Thyroid gland (tissue), 4 donors: ENCODE results near the gene SLC29A3.

Source experiments
- POLR2A ChIP-seq, 2 donors: fragments of 450-650 bp; IDR thresholded peaks; one replicate each; pipeline ENCODE4 v1.6.1; 2017; ENCODE audit warnings: antibody characterized with exemption in 2 of 2, mild to moderate bottlenecking in 2 of 2, moderate library complexity in 1 of 2
- TF ChIP-seq, protein P1 (sequence below), 6 experiments: fragments of 200-600 bp in 3 of 6; fragments of 450-650 bp in 3 of 6; sonication (generic) in 3 of 6; IDR thresholded peaks; one replicate each; pipeline ENCODE4 v1.5.1; 2016 to 2019; ENCODE audit warnings: antibody characterized with exemption in 6 of 6, mild to moderate bottlenecking in 2 of 6, inconsistent platforms in 1 of 6, moderate library complexity in 1 of 6

GRCh38 chr10:71272056-71272771 lies 46.8 kb upstream of the SLC29A3 start:
- TF ChIP-seq, protein P1, sequence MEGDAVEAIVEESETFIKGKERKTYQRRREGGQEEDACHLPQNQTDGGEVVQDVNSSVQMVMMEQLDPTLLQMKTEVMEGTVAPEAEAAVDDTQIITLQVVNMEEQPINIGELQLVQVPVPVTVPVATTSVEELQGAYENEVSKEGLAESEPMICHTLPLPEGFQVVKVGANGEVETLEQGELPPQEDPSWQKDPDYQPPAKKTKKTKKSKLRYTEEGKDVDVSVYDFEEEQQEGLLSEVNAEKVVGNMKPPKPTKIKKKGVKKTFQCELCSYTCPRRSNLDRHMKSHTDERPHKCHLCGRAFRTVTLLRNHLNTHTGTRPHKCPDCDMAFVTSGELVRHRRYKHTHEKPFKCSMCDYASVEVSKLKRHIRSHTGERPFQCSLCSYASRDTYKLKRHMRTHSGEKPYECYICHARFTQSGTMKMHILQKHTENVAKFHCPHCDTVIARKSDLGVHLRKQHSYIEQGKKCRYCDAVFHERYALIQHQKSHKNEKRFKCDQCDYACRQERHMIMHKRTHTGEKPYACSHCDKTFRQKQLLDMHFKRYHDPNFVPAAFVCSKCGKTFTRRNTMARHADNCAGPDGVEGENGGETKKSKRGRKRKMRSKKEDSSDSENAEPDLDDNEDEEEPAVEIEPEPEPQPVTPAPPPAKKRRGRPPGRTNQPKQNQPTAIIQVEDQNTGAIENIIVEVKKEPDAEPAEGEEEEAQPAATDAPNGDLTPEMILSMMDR (IDR thresholded peaks at IDR 0.05): no peak
- no peak for TF ChIP-seq POLR2A (IDR thresholded peaks at IDR 0.05)
